WTC11 (cell line): ENCODE data around the gene WNT3A. TPM values are rescaled to one million over a fixed set of nuclear protein-coding genes. Genes with fewer than 3 reads are reported as not detected.

Source experiments
- ATAC-seq: fragments of 200-7000 bp; cut with Tn5 transposase; 2 replicates; pipeline ENCODE4 v1.10.0; 2021; ENCODE audit warnings: mild to moderate bottlenecking, moderate library complexity
- CTCF ChIA-PET: fragments of 300-600 bp; sonication (Branson Sonifier 250); formaldehyde crosslinking; loops from one replicate; lab custom pipeline; 2021; ENCODE audit warnings: antibody characterized with exemption; lab: Charles Lee
- POLR2A ChIA-PET: fragments of 350-600 bp; sonication (Branson Sonifier 250); formaldehyde crosslinking; loops from one replicate; lab custom pipeline; 2021; ENCODE audit warnings: antibody characterized with exemption; lab: Charles Lee
- DNase-seq: peaks from one replicate; pipeline ENCODE4 v3.0.0; 2021; ENCODE audit warnings: low spot score
- H3K27ac Mint-ChIP-seq: 2 replicates; pipeline ENCODE4 v1.8.0; 2021; ENCODE audit warnings: mixed read lengths
- H3K27me3 Mint-ChIP-seq: 2 replicates; pipeline ENCODE4 v1.8.0; 2021; ENCODE audit warnings: low read depth, mild to moderate bottlenecking, moderate library complexity, mixed read lengths
- H3K36me3 Mint-ChIP-seq: 2 replicates; pipeline ENCODE4 v1.8.0; 2021; ENCODE audit warnings: mixed read lengths
- H3K4me1 Mint-ChIP-seq: 2 replicates; pipeline ENCODE4 v1.8.0; 2022; ENCODE audit warnings: mixed read lengths
- H3K4me3 Mint-ChIP-seq: 2 replicates; pipeline ENCODE4 v1.8.0; 2021; ENCODE audit warnings: mild to moderate bottlenecking, moderate library complexity, mixed read lengths
- H3K9me3 Mint-ChIP-seq: 2 replicates; pipeline ENCODE4 v1.8.0; 2021; ENCODE audit warnings: mixed read lengths
- ATF6 ChIP-seq: sonication (generic); formaldehyde crosslinking; IDR thresholded peaks from 2 replicates; pipeline ENCODE4 v1.8.1; 2023; ENCODE audit warnings: mild to moderate bottlenecking, missing genetic modification reagents
- E2F5 ChIP-seq: sonication (generic); formaldehyde crosslinking; IDR thresholded peaks from 2 replicates; pipeline ENCODE4 v1.8.1; 2022; ENCODE audit warnings: mild to moderate bottlenecking, moderate library complexity, missing genetic modification reagents
- ESRRA ChIP-seq: sonication (generic); formaldehyde crosslinking; IDR thresholded peaks from 2 replicates; pipeline ENCODE4 v1.8.1; 2022; ENCODE audit warnings: mild to moderate bottlenecking, missing genetic modification reagents, borderline replicate concordance
- FOXP4 ChIP-seq: sonication (generic); formaldehyde crosslinking; IDR thresholded peaks from 2 replicates; pipeline ENCODE4 v1.8.0; 2022; ENCODE audit warnings: mild to moderate bottlenecking, missing genetic modification reagents
- IRF1 ChIP-seq: sonication (generic); formaldehyde crosslinking; IDR thresholded peaks from 2 replicates; pipeline ENCODE4 v1.8.0; 2023; ENCODE audit warnings: missing genetic modification reagents
- MYBL2 ChIP-seq: sonication (generic); formaldehyde crosslinking; IDR thresholded peaks from 2 replicates; pipeline ENCODE4 v1.8.1; 2023; ENCODE audit warnings: mild to moderate bottlenecking, moderate library complexity, missing genetic modification reagents
- NFATC4 ChIP-seq: fragments of 250-450 bp; sonication (Bioruptor Pico); IDR thresholded peaks from 2 replicates; pipeline ENCODE4 v1.9.0; 2021; ENCODE audit warnings: mild to moderate bottlenecking
- PRRX2 ChIP-seq: fragments of 250-450 bp; sonication (Bioruptor Pico); IDR thresholded peaks from 2 replicates; pipeline ENCODE4 v1.8.0; 2021; ENCODE audit warnings: mild to moderate bottlenecking
- USF1 ChIP-seq: sonication (generic); formaldehyde crosslinking; IDR thresholded peaks from 2 replicates; pipeline ENCODE4 v1.8.0; 2022; ENCODE audit warnings: mild to moderate bottlenecking, missing genetic modification reagents
- ZNF138 ChIP-seq: sonication (generic); formaldehyde crosslinking; conservative IDR thresholded peaks from 2 replicates; pipeline ENCODE4 v1.8.1; 2022; ENCODE audit warnings: mild to moderate bottlenecking, moderate library complexity, missing genetic modification reagents
- ZNF219 ChIP-seq: sonication (generic); formaldehyde crosslinking; IDR thresholded peaks from 2 replicates; pipeline ENCODE4 v1.8.0; 2023; ENCODE audit warnings: missing genetic modification reagents, mild to moderate bottlenecking, borderline replicate concordance
- ZNF263 ChIP-seq: sonication (generic); formaldehyde crosslinking; IDR thresholded peaks from 2 replicates; pipeline ENCODE4 v1.8.1; 2022; ENCODE audit warnings: low read depth, mild to moderate bottlenecking, moderate library complexity, missing genetic modification reagents
- ZNF281 ChIP-seq: sonication (generic); formaldehyde crosslinking; IDR thresholded peaks from 2 replicates; pipeline ENCODE4 v1.8.0; 2023; ENCODE audit warnings: mild to moderate bottlenecking, missing genetic modification reagents
- ZNF425 ChIP-seq: fragments of 250-450 bp; sonication (Bioruptor Pico); conservative IDR thresholded peaks from 2 replicates; pipeline ENCODE4 v1.9.0; 2021; ENCODE audit warnings: mild to moderate bottlenecking
- total RNA-seq: library from RNA; stranded (reverse); gene quantifications from 3 replicates; pipeline ENCODE4 v1.2.3, GENCODE V29; 2021

The WNT3A gene
- total RNA-seq, 1 experiment from 2014 or later: 0.17 TPM

GRCh38 chr1:228102791-228103620 is 96.2 kb downstream of the WNT3A start, which contains the start of gene C1orf35 (continued):
- peak; percentile 99 for TF ChIP-seq E2F5 (CRISPR knock-in tag)
- TF ChIP-seq ZNF219: no peak
- peak; percentile 52; the same call in 1 of the 2 replicates for TF ChIP-seq USF1 (CRISPR knock-in tag)
- peak; percentile 85 for TF ChIP-seq FOXP4 (CRISPR knock-in tag)
- TF ChIP-seq PRRX2 (CRISPR knock-in tag): no peak
- no peak for TF ChIP-seq ZNF138 (CRISPR knock-in tag)
- TF ChIP-seq, all 79 proteins: peak for 26

- ATAC-seq (no peak), DNase-seq (no peak)
- no peak for TF ChIP-seq ATF6 (CRISPR knock-in tag)
- TF ChIP-seq NFATC4: no peak
- no peak for TF ChIP-seq IRF1 (CRISPR knock-in tag)
- TF ChIP-seq PRRX2 (CRISPR knock-in tag): no peak
- TF ChIP-seq ZNF425 (CRISPR knock-in tag): no peak
- TF ChIP-seq ZNF263: no peak
- no peak for TF ChIP-seq MYBL2 (CRISPR knock-in tag)
- no peak for TF ChIP-seq ZNF281 (CRISPR knock-in tag)
- no peak for TF ChIP-seq ESRRA (CRISPR knock-in tag)
- H3K27ac Mint-ChIP-seq: peak overlapping the region; percentile 79; the same call in 1 of the 2 replicates
- POLR2A ChIA-PET: no interaction called here
- H3K9me3 Mint-ChIP-seq: no peaks in the 10 kb centered on the region
- H3K4me1 Mint-ChIP-seq: peaks cover 20% of the 10 kb centered on the region
- CTCF ChIA-PET: interaction anchor here (1.6 kb wide), 1 partner anchor 26 kb away, joined by 6 read pairs; no protein-coding TSS in a partner anchor
- H3K36me3 Mint-ChIP-seq: peaks cover 21% of the 10 kb centered on the region
- H3K27me3 Mint-ChIP-seq: peaks cover 6% of the 10 kb centered on the region
- peak overlapping the region; percentile 90 for H3K4me3 Mint-ChIP-seq
Observed at GRCh38 chr1:228104526-228105269, 97.9 kb downstream of the WNT3A start.
